Keratinocyte (primary cell): ENCODE measurements around the gene SPOCK1.

Experiments used
- CTCF ChIP-seq, 3 experiments: IDR thresholded peaks in 1 of 3; conservative IDR thresholded peaks in 1 of 3; optimal IDR thresholded peaks in 1 of 3; 2 replicates in 2 of 3; 3 replicates in 1 of 3; pipeline versions ENCODE3 to v1.5.1; 2011; ENCODE audit warnings: low read length in 3 of 3, mild to moderate bottlenecking in 3 of 3, moderate library complexity in 2 of 3, control low read depth in 1 of 3, inconsistent platforms in 1 of 3; ENCODE audit not compliant: insufficient read depth in 2 of 3; ENCODE audit errors: extremely low read depth in 1 of 3
- EZH2 ChIP-seq: IDR thresholded peaks from one replicate; pipeline ENCODE4 v1.6.1; 2012; ENCODE audit warnings: inconsistent platforms, mild to moderate bottlenecking, low read length, moderate library complexity

- TF ChIP-seq EZH2 (no peak), CTCF (optimal IDR thresholded peaks at IDR 0.05 in 1 of 3, IDR thresholded peaks at IDR 0.05 in 1 of 3, conservative IDR thresholded peaks at IDR 0.05 in 1 of 3; ENCODE audit: extremely low read depth in 1 of 3, insufficient read depth in 2 of 3, low read length in 3 of 3) (no peak)
Observed at GRCh38 chr5:137394380-137394779, 104.7 kb downstream of the SPOCK1 start.
